H9 (cell line): ENCODE results near the gene CHMP4B. TPM values are rescaled to one million over a fixed set of nuclear protein-coding genes. Genes with fewer than 3 reads are reported as not detected.

ENCODE experiments used
- DNase-seq: peaks from one replicate; pipeline ENCODE4 v3.0.0-alpha.2; 2017
- H2AFZ ChIP-seq: one replicate; pipeline ENCODE4 v1.6.1; 2013; ENCODE audit warnings: mild to moderate bottlenecking, low read length, control low read depth, moderate library complexity
- H2AK5ac ChIP-seq: 2 replicates; pipeline ENCODE4 v1.6.1; 2013; ENCODE audit warnings: low read length, control low read depth, mixed read lengths; ENCODE audit not compliant: insufficient read length
- H2BK120ac ChIP-seq: one replicate; pipeline ENCODE4 v1.6.1; 2013; ENCODE audit warnings: low read depth, mild to moderate bottlenecking, low read length, control low read depth, inconsistent platforms; ENCODE audit not compliant: poor library complexity, severe bottlenecking
- H2BK12ac ChIP-seq: 2 replicates; pipeline ENCODE4 v1.6.1; 2013; ENCODE audit warnings: low read length, control low read depth, mixed read lengths, low read depth; ENCODE audit not compliant: insufficient read length
- H2BK15ac ChIP-seq: 2 replicates; pipeline ENCODE4 v1.6.1; 2013; ENCODE audit warnings: low read depth, low read length, control low read depth
- H2BK20ac ChIP-seq: one replicate; pipeline ENCODE4 v1.6.1; 2013; ENCODE audit warnings: low read depth, mild to moderate bottlenecking, low read length, control low read depth, inconsistent platforms; ENCODE audit not compliant: poor library complexity, severe bottlenecking
- H2BK5ac ChIP-seq: 2 replicates; pipeline ENCODE4 v1.6.1; 2013; ENCODE audit warnings: low read length, control low read depth, mixed read lengths; ENCODE audit not compliant: insufficient read length
- H3K14ac ChIP-seq: 2 replicates; pipeline ENCODE4 v1.6.1; 2013; ENCODE audit warnings: low read length, control low read depth; ENCODE audit not compliant: insufficient read depth
- H3K18ac ChIP-seq: 2 replicates; pipeline ENCODE4 v1.6.1; 2013; ENCODE audit warnings: low read depth, mild to moderate bottlenecking, mixed read lengths, low read length, control low read depth; ENCODE audit not compliant: insufficient read length
- H3K23ac ChIP-seq: 2 replicates; pipeline ENCODE4 v1.6.1; 2013; ENCODE audit warnings: low read length, control low read depth, mixed read lengths, low read depth; ENCODE audit not compliant: insufficient read length
- H3K23me2 ChIP-seq: 2 replicates; pipeline ENCODE4 v1.6.1; 2013; ENCODE audit warnings: low read depth, mild to moderate bottlenecking, mixed read lengths, low read length, control low read depth; ENCODE audit not compliant: insufficient read length, poor library complexity, severe bottlenecking
- H3K27ac ChIP-seq: 2 replicates; pipeline ENCODE4 v1.5.1; 2013; ENCODE audit warnings: low read length, control low read depth, mixed read lengths, low read depth; ENCODE audit not compliant: insufficient read length
- H3K27me3 ChIP-seq: 2 replicates; pipeline ENCODE4 v1.6.1; 2013; ENCODE audit warnings: low read length, control low read depth, inconsistent platforms; ENCODE audit not compliant: insufficient read depth
- H3K4ac ChIP-seq: 2 replicates; pipeline ENCODE4 v1.6.1; 2013; ENCODE audit warnings: low read depth, mild to moderate bottlenecking, control low read depth, inconsistent platforms, low read length, moderate library complexity
- H3K4me1 ChIP-seq: 2 replicates; pipeline ENCODE4 v1.6.1; 2013; ENCODE audit warnings: low read length, control low read depth, inconsistent platforms; ENCODE audit not compliant: insufficient read depth
- H3K4me2 ChIP-seq: 2 replicates; pipeline ENCODE4 v1.6.1; 2013; ENCODE audit warnings: low read length, control low read depth, mixed read lengths; ENCODE audit not compliant: insufficient read length, insufficient read depth
- H3K56ac ChIP-seq: 2 replicates; pipeline ENCODE4 v1.6.1; 2013; ENCODE audit warnings: low read depth, mild to moderate bottlenecking, mixed read lengths, low read length, control low read depth; ENCODE audit not compliant: insufficient read length
- H3K79me1 ChIP-seq: 2 replicates; pipeline ENCODE4 v1.6.1; 2013; ENCODE audit warnings: low read depth, mild to moderate bottlenecking, moderate library complexity, low read length, control low read depth, inconsistent platforms; ENCODE audit not compliant: insufficient read depth, poor library complexity, severe bottlenecking
- H3K79me2 ChIP-seq: 2 replicates; pipeline ENCODE4 v1.6.1; 2013; ENCODE audit warnings: low read length, control low read depth, inconsistent platforms; ENCODE audit not compliant: insufficient read depth
- H3K9ac ChIP-seq: 2 replicates; pipeline ENCODE4 v1.6.1; 2013; ENCODE audit warnings: low read length, control low read depth, mixed read lengths; ENCODE audit not compliant: insufficient read length; ENCODE audit errors: extremely low read depth
- H3K9me3 ChIP-seq: one replicate; pipeline ENCODE4 v1.6.1; 2013; ENCODE audit warnings: low read depth, low read length, inconsistent platforms; ENCODE audit not compliant: control insufficient read depth
- H3T11ph ChIP-seq: one replicate; pipeline ENCODE4 v1.6.1; 2013; ENCODE audit warnings: mild to moderate bottlenecking, low read length, control low read depth, inconsistent platforms
- H4K20me1 ChIP-seq: one replicate; pipeline ENCODE4 v1.6.1; 2013; ENCODE audit not compliant: control insufficient read depth, insufficient read length, insufficient read depth
- H4K5ac ChIP-seq: 2 replicates; pipeline ENCODE4 v1.6.1; 2013; ENCODE audit warnings: low read depth, mild to moderate bottlenecking, mixed read lengths, low read length, control low read depth; ENCODE audit not compliant: insufficient read length
- H4K8ac ChIP-seq: replicated peaks from 2 replicates; pipeline ENCODE4 v1.6.1; 2013; ENCODE audit warnings: low read length, control low read depth, mixed read lengths, low read depth; ENCODE audit not compliant: insufficient read length
- H4K91ac ChIP-seq: 2 replicates; pipeline ENCODE4 v1.6.1; 2013; ENCODE audit warnings: low read depth, mild to moderate bottlenecking, moderate library complexity, mixed read lengths, low read length, control low read depth; ENCODE audit not compliant: insufficient read length
- H3K27ac Mint-ChIP-seq, 3 experiments: 2 replicates in 2 of 3; 3 replicates in 1 of 3; pipeline ENCODE4 v1.8.0; 2020 to 2021; ENCODE audit warnings: mixed read lengths in 3 of 3, mild to moderate bottlenecking in 1 of 3, moderate library complexity in 1 of 3
- H3K27me3 Mint-ChIP-seq: 2 replicates; pipeline ENCODE4 v1.8.0; 2021; ENCODE audit warnings: low read depth, mild to moderate bottlenecking, moderate library complexity, mixed read lengths
- H3K36me3 Mint-ChIP-seq, 3 experiments: 2 replicates in 2 of 3; 3 replicates in 1 of 3; pipeline ENCODE4 v1.8.0; 2020 to 2021; ENCODE audit warnings: low read depth in 3 of 3, mixed read lengths in 3 of 3; ENCODE audit not compliant: insufficient read depth in 1 of 3
- H3K4me1 Mint-ChIP-seq, 2 experiments: 2 replicates each; pipeline ENCODE4 v1.8.0; 2020; ENCODE audit warnings: mixed read lengths in 2 of 2
- H3K4me3 Mint-ChIP-seq, 2 experiments: 2 replicates in 1 of 2; 3 replicates in 1 of 2; pipeline ENCODE4 v1.8.0; 2020 to 2021; ENCODE audit warnings: mild to moderate bottlenecking in 2 of 2, mixed read lengths in 2 of 2, moderate library complexity in 1 of 2
- H3K9me3 Mint-ChIP-seq, 2 experiments: 2 replicates in 1 of 2; 3 replicates in 1 of 2; pipeline ENCODE4 v1.8.0; 2020; ENCODE audit warnings: mild to moderate bottlenecking in 2 of 2, mixed read lengths in 2 of 2, moderate library complexity in 1 of 2
- WGBS: extraction: QIAGEN DNeasy Blood & Tissue Kit; methylation state at CpG from one replicate; pipeline ENCODE4 v1.1.7; 2013; ENCODE audit warnings: missing lambda C conversion rate, low lambda C conversion rate, mixed read lengths; ENCODE audit not compliant: insufficient read length; ENCODE audit errors: extremely low coverage; 5-methylcytosine and 5-hydroxymethylcytosine counted together
- total RNA-seq: library from RNA; stranded (reverse); gene quantifications from 2 replicates; pipeline ENCODE4 v1.2.1, GENCODE V29; 2021
- TF ChIP-seq, protein P1 (sequence below): fragments of 200-600 bp; sonication (generic); conservative IDR thresholded peaks from 3 replicates; pipeline ENCODE4 v1.8.0; 2021; ENCODE audit warnings: antibody characterized with exemption, mild to moderate bottlenecking

CHMP4B gene
- total RNA-seq, 1 experiment from 2014 or later = 94.9 TPM

DNA sequence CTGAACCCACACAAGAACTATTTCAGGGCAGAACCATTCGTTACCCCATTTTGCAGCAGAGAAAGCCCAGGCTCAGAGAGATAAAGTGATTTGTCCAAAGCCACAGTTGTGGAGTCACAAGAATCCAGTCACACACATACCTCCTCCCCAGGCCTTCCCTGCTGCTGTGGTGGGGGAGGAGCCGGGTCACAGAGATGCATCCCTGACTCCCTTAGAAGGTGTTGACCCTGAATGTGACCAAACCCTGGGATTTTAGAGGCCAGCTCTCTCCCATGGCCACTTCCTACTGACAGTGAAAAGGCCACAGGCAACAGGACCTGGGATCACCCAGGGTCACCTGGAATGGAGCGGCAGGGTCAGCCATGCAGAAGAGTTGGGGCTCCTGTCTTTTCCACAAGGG is 48.6 kb downstream of the CHMP4B start:
- no peak overlapping the region for H3K4me2 ChIP-seq
- no peaks in the 10 kb centered on the region for H4K20me1 ChIP-seq
- no peak overlapping the region for H3K14ac ChIP-seq
- H3K27me3 ChIP-seq = no peaks in the 10 kb centered on the region
- H2BK5ac ChIP-seq = no peak overlapping the region
- no peak for DNase-seq
- no peak overlapping the region for H3K23ac ChIP-seq
- H2AK5ac ChIP-seq = no peak overlapping the region
- H3K56ac ChIP-seq = no peak overlapping the region
- H3K79me1 ChIP-seq = no peaks in the 10 kb centered on the region
- no peak overlapping the region for H4K8ac ChIP-seq
- Mint-ChIP-seq H3K36me3 (peaks cover 2 to 23% (median 6%) of the 10 kb centered on the region in 3 experiments; a peak in 4 of 7 replicates), H3K27me3 (no peaks in the 10 kb centered on the region), H3K4me3 (no peak overlapping the region), H3K9me3 (no peaks in the 10 kb centered on the region), H3K4me1 (peaks cover 14 to 21% of the 10 kb centered on the region in 2 experiments), H3K27ac (no peak overlapping the region; a peak in 1 of 7 replicates)
- H3K23me2 ChIP-seq = no peaks in the 10 kb centered on the region
- no peak overlapping the region for H3K27ac ChIP-seq
- no peak overlapping the region for H3T11ph ChIP-seq
- no peak overlapping the region for H2BK20ac ChIP-seq
- H3K9ac ChIP-seq = no peak overlapping the region
- no peaks in the 10 kb centered on the region for H3K4me1 ChIP-seq
- no peak overlapping the region for H2BK12ac ChIP-seq
- H2AFZ ChIP-seq = no peak overlapping the region
- H4K91ac ChIP-seq = no peak overlapping the region
- no CpG with 5 or more reads among the region's 3 CpGs for WGBS
- no peaks in the 10 kb centered on the region for H3K79me2 ChIP-seq
- H4K5ac ChIP-seq = no peak overlapping the region
- H3K9me3 ChIP-seq = no peaks in the 10 kb centered on the region
- H2BK15ac ChIP-seq = no peak overlapping the region
- H2BK120ac ChIP-seq = no peak overlapping the region
- H3K18ac ChIP-seq = no peak overlapping the region
- H3K4ac ChIP-seq = no peak overlapping the region
- TF ChIP-seq, protein P1, sequence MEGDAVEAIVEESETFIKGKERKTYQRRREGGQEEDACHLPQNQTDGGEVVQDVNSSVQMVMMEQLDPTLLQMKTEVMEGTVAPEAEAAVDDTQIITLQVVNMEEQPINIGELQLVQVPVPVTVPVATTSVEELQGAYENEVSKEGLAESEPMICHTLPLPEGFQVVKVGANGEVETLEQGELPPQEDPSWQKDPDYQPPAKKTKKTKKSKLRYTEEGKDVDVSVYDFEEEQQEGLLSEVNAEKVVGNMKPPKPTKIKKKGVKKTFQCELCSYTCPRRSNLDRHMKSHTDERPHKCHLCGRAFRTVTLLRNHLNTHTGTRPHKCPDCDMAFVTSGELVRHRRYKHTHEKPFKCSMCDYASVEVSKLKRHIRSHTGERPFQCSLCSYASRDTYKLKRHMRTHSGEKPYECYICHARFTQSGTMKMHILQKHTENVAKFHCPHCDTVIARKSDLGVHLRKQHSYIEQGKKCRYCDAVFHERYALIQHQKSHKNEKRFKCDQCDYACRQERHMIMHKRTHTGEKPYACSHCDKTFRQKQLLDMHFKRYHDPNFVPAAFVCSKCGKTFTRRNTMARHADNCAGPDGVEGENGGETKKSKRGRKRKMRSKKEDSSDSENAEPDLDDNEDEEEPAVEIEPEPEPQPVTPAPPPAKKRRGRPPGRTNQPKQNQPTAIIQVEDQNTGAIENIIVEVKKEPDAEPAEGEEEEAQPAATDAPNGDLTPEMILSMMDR = no peak
